PC-9 (cell line): ENCODE results near the gene RNF148.

ENCODE experiments used
- CTCF ChIP-seq: fragments of 200-600 bp; sonication (generic); conservative IDR thresholded peaks from 2 replicates; pipeline ENCODE4 v1.6.1; 2017; ENCODE audit warnings: mixed run types, antibody characterized with exemption, mild to moderate bottlenecking, moderate library complexity
- EZH2 ChIP-seq: fragments of 200-600 bp; sonication (generic); IDR thresholded peaks from 2 replicates; pipeline ENCODE4 v1.8.0; 2017; ENCODE audit warnings: antibody characterized with exemption, low read depth

- TF ChIP-seq CTCF = no peak
- TF ChIP-seq EZH2 = no peak
Observed at GRCh38 chr7:122724366-122724765, 21.6 kb upstream of the RNF148 start.
